COLO668 (cell line): ENCODE data around the gene PCDHGA4.
"Not testable (repeated sequence)": the region's sequence is repeated elsewhere in the genome, so short reads cannot be mapped to it uniquely, and the experiment has no call there.

ENCODE experiments used
- DNase-seq: peaks from one replicate; lab custom pipeline; 2025; ENCODE audit not compliant: unreplicated experiment; lab: John Stamatoyannopoulos, UW

PCDHGA4 gene

GRCh38 chr5:141346017-141346416 lies 8.8 kb upstream of the PCDHGA4 start:
- DNase-seq: not testable (repeated sequence)

- DNase-seq: peak; percentile 17
Measured at GRCh38 chr5:141349917-141350619, 4.8 kb upstream of the PCDHGA4 start, which contains the start of gene PCDHGB1. Gene PCDHGB1 (plus strand): TSS chr5:141350099. CDS start chr5:141350261, 162 bp downstream.

GRCh38 chr5:141351591-141351990 lies 3.2 kb upstream of the PCDHGA4 start:
- DNase-seq: no peak

GRCh38 chr5:141355641-141356040 lies 820 bp downstream of the PCDHGA4 start:
- DNase-seq: no peak

- no peak for DNase-seq
Measured at GRCh38 chr5:141356133-141356532, 1.3 kb downstream of the PCDHGA4 start.

GRCh38 chr5:141356950-141357349 lies 2.1 kb downstream of the PCDHGA4 start:
- no peak for DNase-seq

GRCh38 chr5:141359790-141360426 lies 5.1 kb downstream of the PCDHGA4 start, which contains the start of gene PCDHGB2:
Gene PCDHGB2 (plus strand): TSS chr5:141359994. CDS start chr5:141360136, 142 bp downstream.
- no peak for DNase-seq

- DNase-seq: no peak
Measured at GRCh38 chr5:141360685-141361084, 5.9 kb downstream of the PCDHGA4 start.

GRCh38 chr5:141362719-141363118 lies 7.9 kb downstream of the PCDHGA4 start:
- no peak for DNase-seq

- no peak for DNase-seq
Measured at GRCh38 chr5:141363952-141364660, 9.3 kb downstream of the PCDHGA4 start, which contains the start of gene PCDHGA5. Gene PCDHGA5 (plus strand): TSS chr5:141364162. CDS start chr5:141364331, 169 bp downstream.

- DNase-seq: no peak
Measured at GRCh38 chr5:141366016-141366896, 11.4 kb downstream of the PCDHGA4 start.

- no peak for DNase-seq
Measured at GRCh38 chr5:141369994-141370848, 15.4 kb downstream of the PCDHGA4 start, which contains the start of gene PCDHGB3. Gene PCDHGB3 (plus strand): TSS chr5:141370242. CDS start chr5:141370395, 153 bp downstream.

- DNase-seq: no peak
Measured at GRCh38 chr5:141371572-141372475, 17.0 kb downstream of the PCDHGA4 start.

GRCh38 chr5:141373673-141374317 lies 19.0 kb downstream of the PCDHGA4 start, which contains the start of gene PCDHGA6:
Gene PCDHGA6 (plus strand): TSS chr5:141373891. CDS start chr5:141374084, 193 bp downstream.
- no peak for DNase-seq

- DNase-seq: no peak
Measured at GRCh38 chr5:141374627-141375026, 19.8 kb downstream of the PCDHGA4 start.

GRCh38 chr5:141375444-141376155 lies 20.8 kb downstream of the PCDHGA4 start:
- DNase-seq: not testable (repeated sequence)
